RCC 7860 (cell line): ENCODE results near the gene ASCC3.

Experiments used
- DNase-seq: peaks from one replicate; pipeline ENCODE4 v3.0.0-alpha.2; 2015; ENCODE audit warnings: low spot score
- FAIRE-seq: peaks from 2 replicates; lab custom pipeline; 2012; peaks lifted over from hg19 to GRCh38; lab: Jason Lieb, UNC

The ASCC3 gene, protein sequence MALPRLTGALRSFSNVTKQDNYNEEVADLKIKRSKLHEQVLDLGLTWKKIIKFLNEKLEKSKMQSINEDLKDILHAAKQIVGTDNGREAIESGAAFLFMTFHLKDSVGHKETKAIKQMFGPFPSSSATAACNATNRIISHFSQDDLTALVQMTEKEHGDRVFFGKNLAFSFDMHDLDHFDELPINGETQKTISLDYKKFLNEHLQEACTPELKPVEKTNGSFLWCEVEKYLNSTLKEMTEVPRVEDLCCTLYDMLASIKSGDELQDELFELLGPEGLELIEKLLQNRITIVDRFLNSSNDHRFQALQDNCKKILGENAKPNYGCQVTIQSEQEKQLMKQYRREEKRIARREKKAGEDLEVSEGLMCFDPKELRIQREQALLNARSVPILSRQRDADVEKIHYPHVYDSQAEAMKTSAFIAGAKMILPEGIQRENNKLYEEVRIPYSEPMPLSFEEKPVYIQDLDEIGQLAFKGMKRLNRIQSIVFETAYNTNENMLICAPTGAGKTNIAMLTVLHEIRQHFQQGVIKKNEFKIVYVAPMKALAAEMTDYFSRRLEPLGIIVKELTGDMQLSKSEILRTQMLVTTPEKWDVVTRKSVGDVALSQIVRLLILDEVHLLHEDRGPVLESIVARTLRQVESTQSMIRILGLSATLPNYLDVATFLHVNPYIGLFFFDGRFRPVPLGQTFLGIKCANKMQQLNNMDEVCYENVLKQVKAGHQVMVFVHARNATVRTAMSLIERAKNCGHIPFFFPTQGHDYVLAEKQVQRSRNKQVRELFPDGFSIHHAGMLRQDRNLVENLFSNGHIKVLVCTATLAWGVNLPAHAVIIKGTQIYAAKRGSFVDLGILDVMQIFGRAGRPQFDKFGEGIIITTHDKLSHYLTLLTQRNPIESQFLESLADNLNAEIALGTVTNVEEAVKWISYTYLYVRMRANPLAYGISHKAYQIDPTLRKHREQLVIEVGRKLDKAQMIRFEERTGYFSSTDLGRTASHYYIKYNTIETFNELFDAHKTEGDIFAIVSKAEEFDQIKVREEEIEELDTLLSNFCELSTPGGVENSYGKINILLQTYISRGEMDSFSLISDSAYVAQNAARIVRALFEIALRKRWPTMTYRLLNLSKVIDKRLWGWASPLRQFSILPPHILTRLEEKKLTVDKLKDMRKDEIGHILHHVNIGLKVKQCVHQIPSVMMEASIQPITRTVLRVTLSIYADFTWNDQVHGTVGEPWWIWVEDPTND (N-terminal part only)

DNA sequence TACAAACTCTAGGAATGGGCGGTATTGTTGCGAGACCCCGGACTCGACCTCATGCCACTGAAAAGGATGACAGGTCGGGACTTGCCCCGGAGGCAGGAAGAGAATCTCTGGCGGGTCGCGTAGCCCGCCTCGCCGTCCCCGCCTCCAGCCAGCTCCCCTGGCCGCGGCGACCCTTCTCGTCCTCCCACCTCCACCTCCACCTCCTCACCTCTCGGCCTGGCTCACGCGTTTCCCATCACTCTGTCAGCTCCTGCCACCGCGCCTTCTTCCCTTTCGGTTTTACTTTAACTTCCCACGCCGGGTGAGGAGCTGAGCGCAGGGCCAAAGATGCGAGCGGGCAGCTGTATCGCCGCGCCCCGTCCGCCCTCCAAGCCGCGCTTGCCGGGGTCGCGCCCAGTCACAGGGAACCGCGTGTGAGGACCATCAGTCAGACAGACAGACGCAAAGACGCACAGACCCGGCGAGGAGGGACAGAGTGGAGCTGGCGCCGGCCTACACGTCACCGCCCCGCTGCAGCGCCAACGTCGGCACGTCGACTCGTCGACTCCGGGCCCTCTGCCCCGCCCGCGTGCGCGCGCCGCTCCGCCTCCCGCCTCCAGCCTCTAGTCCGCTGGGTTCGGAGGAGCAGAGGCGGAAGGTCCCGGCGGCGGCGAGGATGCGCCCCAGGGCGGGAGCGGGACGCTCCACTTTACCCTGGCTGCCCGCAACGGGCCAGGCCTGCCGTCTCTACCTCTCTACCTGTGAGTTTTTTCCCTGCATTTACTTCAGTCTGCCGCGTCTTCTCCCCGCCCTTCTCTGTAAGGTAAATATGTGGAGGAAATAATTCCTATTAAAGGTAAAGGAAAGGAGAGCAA lies at the start of gene ASCC3:
Gene ASCC3, minus strand, starts transcription at position 477 of the 854 bp plus-strand sequence. CDS start 13,332 bp downstream, outside the sequence.
- FAIRE-seq (no peak), DNase-seq (peak; percentile 77)

DNA sequence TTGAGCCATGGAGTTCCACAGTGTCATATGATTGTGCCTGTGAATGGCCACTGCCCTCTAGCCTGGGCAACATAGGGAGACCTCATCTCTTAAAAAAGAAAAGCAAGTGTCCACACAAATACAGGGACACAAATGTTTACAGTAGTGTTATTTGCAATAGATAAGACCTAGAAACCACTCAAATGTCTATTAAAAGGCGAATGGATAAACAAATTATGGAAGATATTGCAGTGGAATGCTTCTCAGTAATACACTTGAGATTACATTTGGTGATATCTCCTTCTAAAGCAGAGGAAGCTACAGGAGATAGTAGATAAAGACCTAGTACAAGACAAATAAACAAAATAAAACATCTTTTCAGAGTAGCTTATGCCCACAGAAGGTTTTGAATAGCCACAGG lies 44.6 kb upstream of the ASCC3 start:
- FAIRE-seq (no peak), DNase-seq (no peak)

- FAIRE-seq (no peak), DNase-seq (no peak)
Observed at GRCh38 chr6:100924534-100925227, 43.6 kb upstream of the ASCC3 start.

- DNase-seq (no peak), FAIRE-seq (no peak)
Observed at GRCh38 chr6:100923481-100924165, 42.5 kb upstream of the ASCC3 start.

DNA sequence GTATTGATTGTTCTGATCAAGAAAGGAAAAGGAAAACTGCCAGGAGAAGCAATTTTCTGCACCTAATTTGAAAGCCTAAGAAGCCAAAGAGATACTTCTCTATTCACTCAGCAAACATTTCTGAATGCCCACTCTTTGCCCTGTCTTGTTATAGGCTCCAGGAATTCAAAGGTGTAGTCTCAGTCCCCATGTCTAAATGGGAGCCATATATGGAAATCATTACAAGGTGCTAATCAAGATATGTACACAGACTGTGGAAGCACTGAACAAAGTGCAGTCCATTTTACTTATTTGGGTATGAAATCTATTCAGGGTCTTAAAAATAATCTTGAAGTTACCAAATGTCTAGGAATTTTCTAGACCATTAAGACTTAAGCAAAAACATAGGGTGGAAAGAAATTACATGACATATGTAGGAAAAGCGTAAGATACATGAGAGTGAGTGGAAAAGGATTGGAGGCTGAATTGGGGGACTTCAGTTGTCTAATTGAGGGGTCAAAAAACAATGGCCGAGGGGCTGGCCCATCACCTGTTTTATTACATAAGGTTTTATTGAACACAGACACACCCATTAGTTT lies 39.0 kb upstream of the ASCC3 start:
- FAIRE-seq (no peak), DNase-seq (no peak)

DNA sequence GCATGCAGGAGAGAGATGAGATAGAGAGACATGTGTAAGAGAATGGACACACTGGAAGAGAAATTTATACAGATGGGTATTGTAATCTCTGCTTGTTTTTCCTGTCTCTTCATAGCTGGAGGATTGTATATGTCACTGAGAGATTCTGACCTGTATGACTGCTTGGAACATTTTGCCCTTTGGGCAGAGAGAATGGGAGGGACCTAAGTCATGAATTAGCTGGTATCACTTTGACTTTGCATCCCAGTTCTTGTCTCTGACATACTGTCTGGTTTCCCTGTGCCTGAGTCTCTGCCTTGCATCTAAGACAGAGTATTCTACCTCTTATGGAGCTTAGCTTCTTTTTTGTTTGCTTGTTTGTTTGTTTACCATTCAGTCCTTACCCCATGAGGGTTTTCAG lies 37.0 kb upstream of the ASCC3 start:
- FAIRE-seq, result no peak
- no peak for DNase-seq

DNA sequence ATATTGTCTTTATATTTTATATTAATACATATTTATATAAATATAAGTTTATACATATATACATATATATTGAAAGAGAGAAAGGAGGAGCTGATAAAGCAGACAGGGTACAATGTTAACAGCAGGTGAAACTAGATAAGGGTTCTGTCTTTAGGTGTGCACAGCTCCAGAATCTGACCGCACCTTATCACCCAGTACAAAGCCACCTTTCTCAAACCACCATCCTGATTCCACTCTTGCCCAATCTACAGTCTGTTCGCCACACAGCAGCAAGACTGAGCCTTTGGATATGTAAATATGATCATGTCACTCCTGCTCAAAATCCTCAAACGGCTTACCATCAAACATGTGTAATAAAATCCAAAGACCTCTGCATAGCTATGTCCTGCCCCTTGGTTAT lies 34.7 kb upstream of the ASCC3 start:
- FAIRE-seq, result no peak

DNA sequence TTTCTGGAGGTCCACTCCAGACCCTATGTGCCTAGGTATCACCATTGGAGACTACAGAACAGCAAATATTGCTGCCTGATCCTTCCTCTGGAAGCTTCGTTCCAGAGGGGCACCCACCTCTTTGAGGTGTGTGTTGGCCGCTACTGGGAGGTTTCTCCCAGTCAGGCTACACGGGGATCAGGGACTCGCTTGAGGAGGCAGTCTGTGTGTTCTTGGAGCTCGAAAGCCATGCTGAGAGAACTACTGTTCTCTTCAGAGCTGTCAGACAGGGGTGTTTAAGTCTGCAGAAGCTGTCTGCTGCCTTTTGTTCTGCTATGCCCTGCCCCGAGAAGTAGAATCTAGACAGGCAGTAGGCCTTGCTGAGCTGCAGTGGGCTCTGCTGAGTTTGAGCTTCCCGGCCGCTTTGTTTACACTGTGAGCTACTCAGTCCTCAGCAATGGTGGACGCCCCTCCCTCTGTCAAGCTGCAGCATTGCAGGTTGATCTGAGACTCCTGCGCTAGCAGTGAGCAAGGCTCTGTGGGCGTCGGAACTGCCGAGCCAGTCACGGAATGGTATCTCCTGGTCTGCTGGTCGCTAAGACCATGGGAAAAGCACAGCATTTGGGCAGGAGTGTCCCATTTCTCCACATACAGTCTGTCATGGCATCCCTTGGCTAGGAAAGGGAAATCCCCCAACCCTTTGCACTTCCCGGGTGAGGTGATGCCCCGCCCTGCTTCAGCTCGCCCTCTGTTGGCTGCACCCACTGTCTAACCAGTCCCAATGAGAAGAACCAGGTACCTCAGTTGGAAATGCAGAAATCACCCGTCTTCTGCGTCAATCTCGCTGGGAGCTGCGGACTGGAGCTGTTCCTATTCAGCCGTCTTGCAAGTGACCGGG lies 32.5 kb upstream of the ASCC3 start:
- DNase-seq (no peak), FAIRE-seq (no peak)

More for the DNA sequence above, 34.7 kb upstream of the ASCC3 start:
- no peak for DNase-seq

- no peak for DNase-seq
- no peak for FAIRE-seq
Observed at GRCh38 chr6:100906325-100906724, 25.2 kb upstream of the ASCC3 start.

DNA sequence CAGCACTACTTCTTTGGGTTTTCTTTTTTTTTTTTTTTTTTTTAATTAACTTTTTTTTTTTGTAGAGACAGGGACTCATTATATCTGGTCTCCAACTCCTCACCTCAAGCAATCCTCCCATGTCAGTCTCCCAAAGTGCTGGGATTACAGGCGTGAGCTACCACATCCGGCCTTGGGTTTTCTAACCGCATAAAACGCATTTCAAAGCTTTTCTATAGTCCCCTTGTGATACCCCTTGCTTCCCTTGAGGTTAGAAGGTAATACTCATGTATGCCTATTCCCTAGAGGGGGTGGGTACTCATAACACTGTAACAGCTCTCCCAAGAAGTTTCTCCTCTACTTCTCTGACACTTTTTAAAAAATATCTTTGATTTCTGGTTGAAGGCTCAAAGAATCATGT lies 23.9 kb upstream of the ASCC3 start:
- FAIRE-seq (no peak), DNase-seq (no peak)

- DNase-seq (no peak), FAIRE-seq (no peak)
Observed at GRCh38 chr6:100904316-100904715, 23.2 kb upstream of the ASCC3 start.

DNA sequence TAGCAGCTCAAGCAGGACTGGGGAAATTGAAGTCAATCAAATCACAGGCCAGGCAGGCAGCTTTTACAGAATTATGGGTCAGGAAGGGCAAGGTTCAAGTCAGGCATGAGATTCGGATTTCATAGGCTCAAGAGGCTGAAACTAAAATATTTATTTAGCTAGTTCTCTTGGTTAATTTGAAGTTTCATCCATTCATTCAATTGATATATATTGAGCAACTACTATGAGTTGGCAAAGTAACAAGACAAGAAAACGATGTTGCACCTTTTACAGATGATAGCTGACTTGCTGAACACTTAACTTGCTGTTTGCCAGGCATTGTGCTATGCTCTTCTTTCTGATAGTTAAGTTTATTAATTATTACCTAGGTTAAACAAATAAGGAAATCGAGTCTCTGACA lies 20.5 kb upstream of the ASCC3 start:
- no peak for DNase-seq

DNA sequence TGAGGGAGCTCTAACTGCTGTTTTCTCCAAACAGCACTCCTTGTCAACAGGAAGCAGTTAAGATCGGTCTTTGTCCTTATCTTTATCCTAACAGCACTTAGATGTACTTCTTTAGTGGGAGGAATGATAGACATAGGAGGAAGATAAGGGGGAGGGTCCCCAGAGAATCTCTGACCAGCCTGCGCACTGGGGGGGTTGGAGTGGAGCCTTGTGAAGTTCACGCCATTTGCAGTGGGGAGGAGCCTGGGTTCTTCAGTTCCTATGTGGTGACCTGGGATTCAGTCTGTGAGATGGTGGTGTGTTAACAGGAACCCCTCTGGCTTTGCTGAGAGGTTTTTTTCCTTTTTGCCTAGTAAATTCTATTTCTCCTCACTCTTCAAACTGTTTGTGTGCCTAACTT lies 18.1 kb upstream of the ASCC3 start:
- DNase-seq, result no peak
- no peak for FAIRE-seq

More for the DNA sequence above, 20.5 kb upstream of the ASCC3 start:
- FAIRE-seq, result no peak

GRCh38 chr6:100897671-100898070 lies 16.5 kb upstream of the ASCC3 start:
- FAIRE-seq, result no peak
- no peak for DNase-seq

DNA sequence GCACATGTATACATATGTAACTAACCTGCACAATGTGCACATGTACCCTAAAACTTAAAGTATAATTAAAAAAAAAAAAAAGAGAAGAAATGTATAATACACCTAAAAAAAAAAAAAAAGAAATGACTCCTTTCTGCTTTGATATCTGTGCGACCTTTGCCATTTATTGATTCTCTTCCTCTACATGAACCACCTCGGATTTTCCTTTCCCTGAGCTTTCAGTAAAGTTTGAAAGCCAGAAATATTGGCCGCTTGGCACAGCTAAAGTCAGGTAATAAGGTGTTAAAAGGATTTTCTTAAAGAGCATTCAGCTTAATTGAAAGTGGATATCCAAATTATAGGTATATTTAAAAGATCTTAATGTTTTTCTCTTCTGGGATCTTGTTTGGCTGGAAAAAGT lies 12.6 kb upstream of the ASCC3 start:
- DNase-seq, result no peak
- FAIRE-seq, result no peak

- FAIRE-seq (no peak), DNase-seq (no peak)
Observed at GRCh38 chr6:100892693-100893092, 11.6 kb upstream of the ASCC3 start.

DNA sequence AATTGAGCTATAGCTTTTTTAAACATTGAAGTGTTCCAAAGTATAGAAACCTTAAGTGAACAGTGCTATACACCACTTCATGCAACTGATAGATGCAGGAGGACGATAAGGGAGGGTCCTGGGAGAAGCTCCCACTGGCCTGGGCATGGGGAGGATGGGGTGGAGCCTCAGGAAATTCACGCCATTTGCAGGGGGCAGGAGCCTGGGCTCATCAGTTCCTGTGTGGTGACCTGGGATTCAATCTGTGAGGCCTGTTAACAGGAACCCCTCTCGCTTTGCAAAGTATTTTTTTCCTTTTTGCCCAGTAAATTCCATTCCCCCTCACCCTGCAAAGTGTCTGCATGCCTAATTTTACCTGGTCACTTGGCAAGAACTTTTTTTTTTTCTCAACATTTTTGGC lies 11.0 kb upstream of the ASCC3 start:
- FAIRE-seq (no peak), DNase-seq (no peak)

- FAIRE-seq (no peak), DNase-seq (no peak)
Observed at GRCh38 chr6:100891079-100891478, 9.9 kb upstream of the ASCC3 start.
